ENCODE results near the gene MYO18B. TPM values are rescaled to one million over a fixed set of nuclear protein-coding genes. Genes with fewer than 3 reads are reported as not detected.

The MYO18B gene
- total and polyA plus RNA-seq, 2 donors (not counting 1 experiment from before 2014, with no cell fraction given), result 0.15 TPM; not detected in 1

DNA sequence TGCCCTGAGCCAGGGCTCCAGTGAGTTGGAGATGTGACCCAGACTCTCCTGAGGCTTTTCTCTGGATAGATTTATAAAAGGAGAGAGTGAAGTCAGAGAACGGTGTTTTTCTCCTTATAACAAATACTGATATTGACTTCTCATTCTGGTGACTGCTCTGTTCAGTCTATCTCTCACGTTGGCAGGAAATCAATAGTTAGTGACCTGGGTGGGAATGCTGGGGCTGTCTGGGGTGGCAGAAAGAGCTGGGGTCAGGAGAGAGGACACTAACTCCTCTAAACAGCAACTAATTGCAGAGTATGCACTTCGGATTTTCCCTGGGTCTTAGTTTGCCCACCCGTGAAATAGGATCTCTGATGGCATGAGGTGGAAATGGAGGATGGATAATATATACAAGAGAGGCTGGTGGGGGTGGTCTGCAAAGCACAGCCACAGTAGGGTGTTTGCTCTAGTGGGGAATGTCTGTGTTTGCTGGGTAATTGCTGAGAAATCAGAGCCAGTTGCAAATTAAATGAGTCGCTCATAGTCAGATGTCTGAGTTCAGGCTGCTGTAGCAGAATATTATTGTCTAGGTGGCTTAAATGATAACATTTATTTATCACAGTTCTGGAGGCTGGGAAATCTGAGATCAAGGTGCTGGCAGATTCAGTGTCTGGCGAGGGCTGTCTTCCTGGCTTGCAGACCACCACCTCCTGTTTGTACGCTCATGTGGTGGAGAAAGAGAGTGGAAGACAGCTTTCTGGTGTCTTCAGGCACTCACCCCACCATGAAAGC is 167.8 kb downstream of the MYO18B start:
- Mint-ChIP-seq H3K9me3 (ENCODE audit: insufficient read depth) (peaks cover 9% of the 10 kb centered on the region), H3K27ac (no peak overlapping the region), H3K4me3 (no peak overlapping the region), H3K4me1 (no peaks in the 10 kb centered on the region), H3K27me3 (peaks cover 13% of the 10 kb centered on the region)
- ATAC-seq (ENCODE audit: low read depth) (no peak), DNase-seq (no peak)
- H2AFZ ChIP-seq (ENCODE audit: insufficient read depth, low read depth, low read length, poor library complexity, severe bottlenecking), result no peak overlapping the region
- no peaks in the 10 kb centered on the region for H3K4me1 ChIP-seq (ENCODE audit: control insufficient read depth in 2 of 2, insufficient read depth in 2 of 2, low read length in 2 of 2)
- no peak overlapping the region for H3K4me2 ChIP-seq (replicated peaks; ENCODE audit: low read depth, low read length, poor library complexity, severe bottlenecking)
- intact Hi-C loops (cut with micrococcal nuclease), result no loop called here
- no peaks in the 10 kb centered on the region for H3K79me2 ChIP-seq (ENCODE audit: control insufficient read depth, insufficient read depth, low read length)
- no peak overlapping the region for H3K27ac ChIP-seq (ENCODE audit: low read length in 2 of 2)
- H3K4me3 ChIP-seq (ENCODE audit: control extremely low read depth in 1 of 5, extremely low read depth in 1 of 5, insufficient read depth in 1 of 5, low read depth in 2 of 5, low read length in 4 of 5), result no peak overlapping the region
- CTCF ChIA-PET, result no interaction called here
- 100% methylated on average over 2 of the region's 7 CpGs for WGBS (ENCODE audit: insufficient coverage)
- peaks cover 2 to 7% (median 7%) of the 10 kb centered on the region in 3 donors for H3K9me3 ChIP-seq (ENCODE audit: control extremely low read depth in 1 of 3, control insufficient read depth in 2 of 3, insufficient read depth in 1 of 3, low read length in 2 of 3)
- H3K9ac ChIP-seq (ENCODE audit: low read length), result no peak overlapping the region
- no peaks in the 10 kb centered on the region for H3K27me3 ChIP-seq (replicated peaks in 1 of 4; ENCODE audit: control extremely low read depth in 1 of 4, control insufficient read depth in 3 of 4, insufficient read depth in 4 of 4, low read length in 3 of 4)
- POLR2A ChIA-PET, result no interaction called here
- TF ChIP-seq, protein P1, sequence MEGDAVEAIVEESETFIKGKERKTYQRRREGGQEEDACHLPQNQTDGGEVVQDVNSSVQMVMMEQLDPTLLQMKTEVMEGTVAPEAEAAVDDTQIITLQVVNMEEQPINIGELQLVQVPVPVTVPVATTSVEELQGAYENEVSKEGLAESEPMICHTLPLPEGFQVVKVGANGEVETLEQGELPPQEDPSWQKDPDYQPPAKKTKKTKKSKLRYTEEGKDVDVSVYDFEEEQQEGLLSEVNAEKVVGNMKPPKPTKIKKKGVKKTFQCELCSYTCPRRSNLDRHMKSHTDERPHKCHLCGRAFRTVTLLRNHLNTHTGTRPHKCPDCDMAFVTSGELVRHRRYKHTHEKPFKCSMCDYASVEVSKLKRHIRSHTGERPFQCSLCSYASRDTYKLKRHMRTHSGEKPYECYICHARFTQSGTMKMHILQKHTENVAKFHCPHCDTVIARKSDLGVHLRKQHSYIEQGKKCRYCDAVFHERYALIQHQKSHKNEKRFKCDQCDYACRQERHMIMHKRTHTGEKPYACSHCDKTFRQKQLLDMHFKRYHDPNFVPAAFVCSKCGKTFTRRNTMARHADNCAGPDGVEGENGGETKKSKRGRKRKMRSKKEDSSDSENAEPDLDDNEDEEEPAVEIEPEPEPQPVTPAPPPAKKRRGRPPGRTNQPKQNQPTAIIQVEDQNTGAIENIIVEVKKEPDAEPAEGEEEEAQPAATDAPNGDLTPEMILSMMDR (IDR thresholded peaks at IDR 0.05), result no peak
- TF ChIP-seq EZH2 (IDR thresholded peaks at IDR 0.05; ENCODE audit: borderline replicate concordance, insufficient read depth, low read depth, low read length, poor library complexity, severe bottlenecking), result no peak
- no peaks in the 10 kb centered on the region for H4K20me1 ChIP-seq (ENCODE audit: control insufficient read depth, insufficient read depth, low read length, poor library complexity, severe bottlenecking)
- no peaks in the 10 kb centered on the region for H3K36me3 ChIP-seq (replicated peaks in 1 of 2; ENCODE audit: control extremely low read depth in 1 of 2, control insufficient read depth in 1 of 2, extremely low read depth in 1 of 2, insufficient read depth in 2 of 2, low read length in 1 of 2)

DNA sequence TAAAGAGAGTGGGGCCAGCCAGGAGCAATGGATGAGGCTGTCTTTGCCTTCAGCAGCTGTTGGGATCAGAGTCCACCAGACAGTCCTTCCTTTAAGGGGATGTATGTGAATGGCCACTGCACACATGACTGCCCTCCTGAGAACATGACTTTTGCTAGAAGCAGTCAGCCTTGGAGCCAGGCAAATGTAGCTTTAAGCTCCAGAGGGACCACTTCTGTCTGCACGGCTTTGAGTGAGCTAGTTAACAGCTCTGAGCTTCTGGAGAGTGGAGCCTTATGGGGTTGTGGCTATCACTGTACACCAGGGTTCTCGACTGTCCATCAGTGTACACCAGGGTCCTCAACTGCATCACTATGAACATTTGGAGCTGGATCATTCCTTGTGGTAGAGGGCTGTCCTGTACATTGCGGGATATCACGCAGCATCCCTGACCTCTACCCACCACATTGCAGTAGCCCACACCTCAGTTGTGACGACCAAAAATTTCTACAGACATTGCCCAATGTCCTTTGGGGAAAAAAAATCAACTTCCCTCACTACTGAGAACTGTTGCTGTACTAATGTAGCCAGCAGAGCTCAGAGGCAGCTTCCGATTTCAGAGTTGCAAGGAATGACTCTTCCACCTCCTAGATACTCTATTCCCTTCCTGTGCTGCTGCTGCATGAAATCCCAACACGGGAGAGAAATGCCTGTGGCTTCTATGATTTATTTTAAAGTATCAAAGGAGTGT is 169.4 kb downstream of the MYO18B start:
- no peak overlapping the region for H3K4me3 Mint-ChIP-seq

More for the DNA sequence above, 169.4 kb downstream of the MYO18B start:
- no peak overlapping the region for H3K9ac ChIP-seq (ENCODE audit: low read length)
- no peak for DNase-seq
- no peak overlapping the region for H3K4me3 ChIP-seq (ENCODE audit: control extremely low read depth in 1 of 5, extremely low read depth in 1 of 5, insufficient read depth in 1 of 5, low read depth in 2 of 5, low read length in 4 of 5)
- no peak overlapping the region for H3K4me2 ChIP-seq (replicated peaks; ENCODE audit: low read depth, low read length, poor library complexity, severe bottlenecking)
- ATAC-seq (ENCODE audit: low read depth), result no peak
- no peak overlapping the region for H2AFZ ChIP-seq (ENCODE audit: insufficient read depth, low read depth, low read length, poor library complexity, severe bottlenecking)
- H4K20me1 ChIP-seq (ENCODE audit: control insufficient read depth, insufficient read depth, low read length, poor library complexity, severe bottlenecking), result no peaks in the 10 kb centered on the region
- no peaks in the 10 kb centered on the region for H3K4me1 Mint-ChIP-seq
- peaks cover 15% of the 10 kb centered on the region for H3K27me3 Mint-ChIP-seq
- no peaks in the 10 kb centered on the region for H3K36me3 ChIP-seq (replicated peaks in 1 of 2; ENCODE audit: control extremely low read depth in 1 of 2, control insufficient read depth in 1 of 2, extremely low read depth in 1 of 2, insufficient read depth in 2 of 2, low read length in 1 of 2)
- H3K79me2 ChIP-seq (ENCODE audit: control insufficient read depth, insufficient read depth, low read length), result no peaks in the 10 kb centered on the region
- peaks cover 9% of the 10 kb centered on the region for H3K9me3 Mint-ChIP-seq (ENCODE audit: insufficient read depth)
- CTCF ChIA-PET, result no interaction called here
- no peak overlapping the region for H3K27ac Mint-ChIP-seq
- 80% methylated on average over 4 of the region's 7 CpGs for WGBS (ENCODE audit: insufficient coverage)
- intact Hi-C loops (cut with micrococcal nuclease), result no loop called here
- no peak overlapping the region for H3K27ac ChIP-seq (ENCODE audit: low read length in 2 of 2)
- peaks cover 0 to 3% (median 0%) of the 10 kb centered on the region in 4 experiments for H3K27me3 ChIP-seq (replicated peaks in 1 of 4; ENCODE audit: control extremely low read depth in 1 of 4, control insufficient read depth in 3 of 4, insufficient read depth in 4 of 4, low read length in 3 of 4)
- H3K9me3 ChIP-seq (ENCODE audit: control extremely low read depth in 1 of 3, control insufficient read depth in 2 of 3, insufficient read depth in 1 of 3, low read length in 2 of 3), result peaks cover 2 to 7% (median 7%) of the 10 kb centered on the region in 3 donors
- POLR2A ChIA-PET, result no interaction called here
- no peak for TF ChIP-seq EZH2 (IDR thresholded peaks at IDR 0.05; ENCODE audit: borderline replicate concordance, insufficient read depth, low read depth, low read length, poor library complexity, severe bottlenecking)
- TF ChIP-seq, protein P1 (IDR thresholded peaks at IDR 0.05), result no peak
- no peaks in the 10 kb centered on the region for H3K4me1 ChIP-seq (ENCODE audit: control insufficient read depth in 2 of 2, insufficient read depth in 2 of 2, low read length in 2 of 2)
